H4 (cell line): ENCODE measurements around the gene QSOX1. TPM values are rescaled to one million over a fixed set of nuclear protein-coding genes. Genes with fewer than 3 reads are reported as not detected.

Experiments used
- DNase-seq: peaks from one replicate; pipeline ENCODE4 v3.0.0-alpha.2; 2015; ENCODE audit warnings: low spot score
- total RNA-seq: library from RNA; depleted of rRNA; stranded (reverse); fragments of >200 nt; shearing (Covaris generic); gene quantifications from 2 replicates; pipeline ENCODE4 v1.2.3, GENCODE V29; 2014

QSOX1 gene
- total RNA-seq, 1 experiment from 2014 or later: 83.8 TPM

GRCh38 chr1:180234369-180235076, 79.9 kb downstream of the QSOX1 start:
- no peak for DNase-seq

DNA sequence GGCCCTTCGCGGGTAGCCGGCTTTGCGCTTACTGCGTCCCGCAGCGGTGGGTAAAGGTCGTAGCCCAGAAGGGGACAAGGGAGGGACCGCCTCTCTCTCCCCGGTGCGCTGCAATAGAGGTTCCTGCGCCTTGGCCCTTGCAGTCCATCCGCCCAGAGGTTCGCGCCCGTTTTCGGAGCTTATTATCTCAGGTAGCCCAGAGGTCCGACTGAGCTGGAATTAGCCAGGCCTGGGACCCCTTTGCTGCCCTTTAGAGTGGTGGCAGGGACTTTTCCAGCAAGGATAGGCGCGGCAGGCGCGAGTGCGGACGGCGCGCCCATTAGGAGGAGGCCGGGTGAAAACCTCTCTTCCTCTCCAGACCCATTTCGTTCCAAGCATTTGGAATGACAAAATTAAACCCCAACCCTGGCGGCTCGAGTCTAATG, 80.4 kb downstream of the QSOX1 start:
- DNase-seq: no peak

DNA sequence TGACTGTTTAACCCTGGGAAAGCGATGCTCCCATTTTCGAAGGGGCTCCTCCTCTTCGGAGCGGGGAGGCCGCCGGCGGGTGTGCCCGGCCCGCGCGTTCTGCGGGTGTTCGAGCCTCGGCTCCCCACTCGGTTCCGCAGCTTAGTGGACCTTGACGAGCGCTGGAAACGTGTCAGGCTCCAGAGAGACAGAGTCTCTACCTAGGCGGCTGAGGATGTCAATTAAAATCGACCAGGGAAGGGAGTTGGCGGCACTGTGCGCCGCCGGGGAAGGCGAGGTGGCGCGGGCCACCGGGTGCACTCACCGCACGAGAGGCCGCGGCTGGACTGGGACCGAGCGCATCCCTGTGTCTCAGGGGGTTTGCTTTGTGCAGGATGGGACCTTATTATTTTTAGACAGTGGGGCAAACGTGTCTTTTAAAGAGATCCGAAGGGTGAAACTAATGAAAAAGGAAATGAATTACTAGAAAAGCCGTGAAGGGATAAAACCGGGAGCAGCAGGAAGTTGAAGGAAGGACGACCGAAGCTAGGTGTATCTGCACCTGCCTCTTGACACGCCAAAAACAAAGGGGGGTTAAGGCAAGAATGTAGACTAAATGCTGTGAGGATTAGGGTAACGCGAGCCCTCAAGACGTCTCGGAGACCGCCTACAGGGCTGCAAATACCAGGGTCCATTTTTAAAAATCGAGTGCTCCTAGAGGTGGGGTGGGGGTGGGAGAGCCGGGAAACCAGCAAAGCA, 81.0 kb downstream of the QSOX1 start:
- no peak for DNase-seq

- DNase-seq: no peak
Observed at GRCh38 chr1:180236698-180237509, 82.2 kb downstream of the QSOX1 start.

DNA sequence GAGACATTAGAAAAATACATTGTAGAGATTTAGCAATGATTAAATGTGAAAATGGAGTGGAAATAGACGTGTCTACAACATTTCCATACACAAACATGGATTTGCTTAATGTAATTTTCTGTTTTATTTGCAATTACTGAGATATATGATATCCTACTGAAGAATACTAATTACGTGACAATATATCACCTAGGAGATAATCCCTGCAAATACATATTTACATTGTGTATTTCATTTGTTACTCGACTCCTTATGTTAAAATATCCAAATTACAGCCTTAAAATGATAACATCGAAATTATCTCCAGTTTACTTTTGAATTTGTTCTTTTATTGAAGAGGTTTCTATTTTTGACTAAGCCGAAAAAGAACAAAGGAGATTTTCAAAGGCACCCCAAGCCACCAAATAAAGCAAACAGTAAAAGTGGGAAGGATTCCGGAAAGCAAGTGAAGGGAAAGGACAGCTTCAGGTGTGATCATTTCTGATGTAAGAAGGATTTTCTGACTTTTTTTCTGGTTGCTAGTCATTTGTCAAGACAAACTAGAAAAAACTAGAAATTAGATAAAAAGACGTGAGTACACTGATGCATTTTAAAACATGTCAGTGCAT, 83.3 kb downstream of the QSOX1 start:
- no peak for DNase-seq

DNA sequence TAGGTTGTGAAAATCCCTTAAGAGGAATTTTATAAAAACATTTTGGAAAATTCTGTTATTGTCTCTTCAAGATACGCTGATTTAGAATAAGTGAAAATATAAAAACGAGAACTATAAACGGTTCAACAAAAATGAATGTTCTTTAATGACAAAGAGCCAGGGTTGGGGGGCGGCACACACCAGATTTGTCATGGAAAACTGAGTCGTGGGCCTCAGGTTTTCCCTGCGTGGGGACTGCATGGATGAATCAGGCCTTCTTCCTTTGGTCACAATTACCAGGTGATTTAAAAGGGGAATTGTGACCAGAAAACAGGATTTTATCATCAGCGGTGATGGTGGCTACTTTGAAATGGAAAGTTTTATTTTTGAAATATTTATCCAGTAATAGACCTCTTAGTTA, 84.0 kb downstream of the QSOX1 start:
- DNase-seq: no peak

DNA sequence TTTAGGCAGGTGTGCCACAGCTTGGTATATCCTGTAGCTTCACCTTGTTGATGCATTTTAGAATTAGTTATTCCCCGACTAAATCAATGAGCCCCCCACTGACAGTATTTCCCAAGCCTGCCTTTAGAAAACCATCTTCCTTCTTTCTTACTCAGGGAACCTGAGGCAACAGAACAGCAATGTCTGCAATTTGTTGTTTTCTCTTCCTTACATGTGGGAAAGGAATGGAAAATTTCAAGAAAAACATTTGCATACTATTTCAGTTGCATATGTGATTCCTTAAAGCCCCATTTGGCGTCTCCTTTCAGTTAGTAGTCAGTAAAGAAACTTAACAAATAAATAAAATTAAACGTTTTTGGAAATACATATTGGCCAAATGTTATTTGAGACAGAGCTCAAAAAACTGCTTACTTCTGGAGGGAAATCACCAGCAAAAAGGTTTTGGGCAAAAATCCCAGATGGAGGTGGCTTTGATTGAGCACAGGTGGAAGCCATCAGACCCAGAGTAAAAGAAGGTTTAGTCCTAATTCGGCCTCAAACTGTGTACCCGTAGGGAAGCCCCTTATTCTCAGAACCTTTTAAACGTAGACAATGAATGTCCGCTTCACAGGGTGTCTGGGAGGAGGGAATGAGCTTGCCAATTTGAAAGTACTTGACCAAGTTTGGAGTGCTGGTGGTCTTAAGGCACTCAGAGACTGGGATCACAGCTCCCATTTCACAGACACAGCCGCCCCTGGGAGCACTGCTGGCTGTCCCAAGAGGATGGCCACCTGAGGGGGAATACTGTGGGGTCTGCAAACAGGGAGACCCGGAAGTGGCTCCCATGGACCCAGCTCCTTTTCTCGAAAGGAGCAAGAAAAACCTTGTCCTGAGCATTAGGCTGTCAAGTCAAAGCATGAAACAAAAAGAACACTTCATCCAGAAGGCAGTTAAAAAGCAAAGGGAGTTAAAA, 84.8 kb downstream of the QSOX1 start:
- no peak for DNase-seq

GRCh38 chr1:180241716-180242544, 87.3 kb downstream of the QSOX1 start:
- no peak for DNase-seq

- DNase-seq: no peak
Observed at GRCh38 chr1:180243517-180244221, 89.0 kb downstream of the QSOX1 start.

DNA sequence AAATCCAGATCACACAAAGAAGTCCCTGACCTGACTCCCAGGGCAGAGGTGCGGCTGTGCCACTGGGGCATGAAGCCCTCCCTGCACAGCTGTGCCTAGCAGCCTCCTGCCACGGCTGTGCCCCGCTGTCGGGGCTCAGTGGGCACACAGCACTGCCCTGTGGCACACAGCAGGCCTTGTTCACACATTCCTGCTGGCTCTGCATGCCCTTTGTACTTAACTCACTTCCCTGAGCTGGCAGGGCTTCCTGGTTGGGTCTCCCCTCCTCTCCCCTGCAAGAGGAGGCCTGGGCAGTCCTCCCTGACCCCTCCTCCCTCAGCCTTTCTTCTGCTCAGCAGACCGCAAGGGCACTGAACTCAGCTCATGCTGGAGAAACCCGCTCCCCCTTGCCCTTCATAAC, 90.2 kb downstream of the QSOX1 start:
- no peak for DNase-seq

DNA sequence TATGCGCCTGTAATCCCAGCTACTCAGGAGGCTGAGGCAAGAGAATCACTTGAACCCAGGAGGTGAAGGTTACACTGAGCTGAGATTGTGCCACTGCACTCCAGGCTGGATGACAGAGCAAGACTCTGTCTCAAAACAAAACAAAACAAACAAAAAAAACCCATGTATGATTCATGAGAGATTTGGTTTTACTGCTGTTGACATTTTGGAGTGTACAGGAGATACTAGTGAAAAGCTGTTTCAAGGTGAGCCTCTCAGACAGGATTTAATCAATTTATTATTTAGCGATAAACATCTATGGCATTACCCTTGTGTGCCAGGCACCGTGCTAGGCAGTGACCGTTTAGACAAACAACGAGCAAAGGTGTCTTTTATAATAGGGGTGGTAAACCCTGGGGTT, 91.9 kb downstream of the QSOX1 start:
- DNase-seq: no peak

- DNase-seq: no peak
Observed at GRCh38 chr1:180247061-180247460, 92.4 kb downstream of the QSOX1 start.

DNA sequence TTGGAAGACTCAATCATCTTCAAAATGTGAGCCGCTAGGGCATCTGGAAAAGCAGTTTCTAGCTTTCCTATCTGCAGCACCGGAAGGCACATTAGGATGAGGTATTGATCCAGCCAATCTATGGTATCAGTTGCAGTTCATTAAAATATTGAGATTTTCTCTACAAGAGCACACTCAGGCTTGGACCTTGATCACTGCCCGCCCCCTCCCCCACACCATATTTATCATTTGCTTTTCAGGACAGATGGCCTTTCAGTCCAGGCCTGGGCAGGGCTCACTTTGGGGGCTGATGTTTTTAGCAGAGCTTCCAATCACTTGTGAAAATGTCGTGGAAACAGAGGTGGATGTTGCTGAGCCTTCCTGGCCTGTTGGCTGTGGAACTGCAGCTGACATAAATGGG, 92.9 kb downstream of the QSOX1 start:
- DNase-seq: no peak

DNA sequence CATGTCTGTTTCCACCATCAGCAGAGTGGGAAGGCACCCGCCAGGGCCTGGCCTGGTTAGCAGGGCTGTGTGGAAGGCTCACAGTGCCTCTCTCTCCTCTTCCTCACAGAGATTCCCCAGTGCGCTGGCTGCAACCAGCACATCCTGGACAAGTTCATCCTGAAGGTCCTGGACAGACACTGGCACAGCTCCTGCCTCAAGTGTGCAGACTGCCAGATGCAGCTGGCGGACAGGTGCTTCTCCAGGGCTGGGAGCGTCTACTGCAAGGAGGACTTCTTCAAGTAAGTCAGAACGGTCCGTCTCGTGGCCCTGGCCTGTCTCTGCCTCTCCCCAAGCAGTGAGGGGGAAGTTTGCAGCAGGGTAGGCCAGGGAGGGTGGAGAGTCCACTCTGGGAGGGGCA, 93.5 kb downstream of the QSOX1 start:
- no peak for DNase-seq

GRCh38 chr1:180248731-180249681, 94.3 kb downstream of the QSOX1 start:
- no peak for DNase-seq

GRCh38 chr1:180249725-180250498, 95.2 kb downstream of the QSOX1 start:
- no peak for DNase-seq

DNA sequence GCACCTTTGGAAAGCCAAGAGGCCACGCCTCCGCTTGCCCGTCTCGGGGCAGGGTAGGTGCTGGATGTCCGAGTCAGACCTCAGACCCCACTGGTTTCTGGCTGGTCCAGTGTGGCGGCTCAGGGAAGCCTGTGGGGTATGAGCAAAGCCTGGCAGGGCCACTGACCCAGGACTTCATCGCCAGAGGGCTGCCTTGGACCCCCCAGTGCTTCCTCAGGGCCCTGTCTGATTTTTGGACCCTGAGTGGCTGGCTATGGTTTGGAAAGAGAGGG, 95.8 kb downstream of the QSOX1 start:
- DNase-seq: no peak
